Endothelial cell (in vitro differentiated cells): ENCODE results near the gene LMTK3. TPM values are rescaled to one million over a fixed set of nuclear protein-coding genes. Genes with fewer than 3 reads are reported as not detected.

Experiments used
- DNase-seq: peaks from one replicate; pipeline ENCODE4 v3.0.0; 2021; ENCODE audit warnings: low spot score
- H3K27ac Mint-ChIP-seq: one replicate; pipeline ENCODE4 v1.8.0; 2021; ENCODE audit warnings: mixed read lengths, inconsistent platforms; ENCODE audit not compliant: unreplicated experiment
- H3K27me3 Mint-ChIP-seq: one replicate; pipeline ENCODE4 v1.8.0; 2021; ENCODE audit warnings: mild to moderate bottlenecking, moderate library complexity, mixed read lengths, inconsistent platforms; ENCODE audit not compliant: unreplicated experiment
- H3K36me3 Mint-ChIP-seq: one replicate; pipeline ENCODE4 v1.8.0; 2021; ENCODE audit warnings: mild to moderate bottlenecking, low read depth, mixed read lengths, inconsistent platforms; ENCODE audit not compliant: unreplicated experiment
- H3K4me1 Mint-ChIP-seq: one replicate; pipeline ENCODE4 v1.8.0; 2021; ENCODE audit warnings: mild to moderate bottlenecking, mixed read lengths, inconsistent platforms; ENCODE audit not compliant: unreplicated experiment
- H3K4me3 Mint-ChIP-seq: one replicate; pipeline ENCODE4 v1.8.0; 2021; ENCODE audit warnings: mild to moderate bottlenecking, mixed read lengths, inconsistent platforms; ENCODE audit not compliant: unreplicated experiment
- H3K9me3 Mint-ChIP-seq: one replicate; pipeline ENCODE4 v1.8.0; 2021; ENCODE audit warnings: mixed read lengths, inconsistent platforms; ENCODE audit not compliant: unreplicated experiment
- total RNA-seq: library from RNA; stranded (reverse); fragmentation: NEBNext Ultra II Directional; extraction: Animal tissue kit (Norgen Biotek cat#: 25700); gene quantifications from one replicate; pipeline ENCODE4 v1.2.1, GENCODE V29; 2021; ENCODE audit not compliant: unreplicated experiment
- TF ChIP-seq, protein P1 (sequence below): fragments of 200-600 bp; sonication (generic); IDR thresholded peaks from one replicate; pipeline ENCODE4 v1.5.0; 2021; ENCODE audit warnings: antibody characterized with exemption; ENCODE audit not compliant: unreplicated experiment

LMTK3 gene
- total RNA-seq, 1 donor from 2014 or later = 3.0 TPM

DNA sequence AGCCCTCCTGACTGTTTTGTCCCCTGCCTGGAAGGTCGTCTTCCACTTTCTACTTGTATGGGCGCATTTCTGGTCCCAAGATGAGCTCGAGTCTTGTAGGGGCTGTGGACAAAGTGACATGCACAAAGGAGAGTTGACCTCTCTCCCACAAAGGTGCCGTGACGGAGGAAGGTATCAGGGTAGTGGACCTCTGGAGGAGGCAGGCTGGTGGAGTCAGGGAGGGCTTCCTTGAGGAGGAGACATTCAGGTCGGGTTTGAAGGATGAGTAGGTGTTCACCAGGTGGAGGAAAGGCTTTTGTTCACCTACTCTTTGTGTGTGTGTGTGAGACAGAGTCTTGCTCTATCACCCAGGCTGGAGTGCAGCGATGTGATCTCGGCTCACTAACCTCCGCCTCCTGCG is 40.8 kb downstream of the LMTK3 start:
- H3K27me3 Mint-ChIP-seq = peaks cover 46% of the 10 kb centered on the region
- H3K4me3 Mint-ChIP-seq = peak overlapping the region; percentile 94
- peak overlapping the region; percentile 86 for H3K27ac Mint-ChIP-seq
- H3K4me1 Mint-ChIP-seq = peaks cover 20% of the 10 kb centered on the region
- TF ChIP-seq, protein P1, sequence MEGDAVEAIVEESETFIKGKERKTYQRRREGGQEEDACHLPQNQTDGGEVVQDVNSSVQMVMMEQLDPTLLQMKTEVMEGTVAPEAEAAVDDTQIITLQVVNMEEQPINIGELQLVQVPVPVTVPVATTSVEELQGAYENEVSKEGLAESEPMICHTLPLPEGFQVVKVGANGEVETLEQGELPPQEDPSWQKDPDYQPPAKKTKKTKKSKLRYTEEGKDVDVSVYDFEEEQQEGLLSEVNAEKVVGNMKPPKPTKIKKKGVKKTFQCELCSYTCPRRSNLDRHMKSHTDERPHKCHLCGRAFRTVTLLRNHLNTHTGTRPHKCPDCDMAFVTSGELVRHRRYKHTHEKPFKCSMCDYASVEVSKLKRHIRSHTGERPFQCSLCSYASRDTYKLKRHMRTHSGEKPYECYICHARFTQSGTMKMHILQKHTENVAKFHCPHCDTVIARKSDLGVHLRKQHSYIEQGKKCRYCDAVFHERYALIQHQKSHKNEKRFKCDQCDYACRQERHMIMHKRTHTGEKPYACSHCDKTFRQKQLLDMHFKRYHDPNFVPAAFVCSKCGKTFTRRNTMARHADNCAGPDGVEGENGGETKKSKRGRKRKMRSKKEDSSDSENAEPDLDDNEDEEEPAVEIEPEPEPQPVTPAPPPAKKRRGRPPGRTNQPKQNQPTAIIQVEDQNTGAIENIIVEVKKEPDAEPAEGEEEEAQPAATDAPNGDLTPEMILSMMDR = no peak
- DNase-seq = no peak
- H3K36me3 Mint-ChIP-seq = peaks cover 44% of the 10 kb centered on the region
- no peaks in the 10 kb centered on the region for H3K9me3 Mint-ChIP-seq

DNA sequence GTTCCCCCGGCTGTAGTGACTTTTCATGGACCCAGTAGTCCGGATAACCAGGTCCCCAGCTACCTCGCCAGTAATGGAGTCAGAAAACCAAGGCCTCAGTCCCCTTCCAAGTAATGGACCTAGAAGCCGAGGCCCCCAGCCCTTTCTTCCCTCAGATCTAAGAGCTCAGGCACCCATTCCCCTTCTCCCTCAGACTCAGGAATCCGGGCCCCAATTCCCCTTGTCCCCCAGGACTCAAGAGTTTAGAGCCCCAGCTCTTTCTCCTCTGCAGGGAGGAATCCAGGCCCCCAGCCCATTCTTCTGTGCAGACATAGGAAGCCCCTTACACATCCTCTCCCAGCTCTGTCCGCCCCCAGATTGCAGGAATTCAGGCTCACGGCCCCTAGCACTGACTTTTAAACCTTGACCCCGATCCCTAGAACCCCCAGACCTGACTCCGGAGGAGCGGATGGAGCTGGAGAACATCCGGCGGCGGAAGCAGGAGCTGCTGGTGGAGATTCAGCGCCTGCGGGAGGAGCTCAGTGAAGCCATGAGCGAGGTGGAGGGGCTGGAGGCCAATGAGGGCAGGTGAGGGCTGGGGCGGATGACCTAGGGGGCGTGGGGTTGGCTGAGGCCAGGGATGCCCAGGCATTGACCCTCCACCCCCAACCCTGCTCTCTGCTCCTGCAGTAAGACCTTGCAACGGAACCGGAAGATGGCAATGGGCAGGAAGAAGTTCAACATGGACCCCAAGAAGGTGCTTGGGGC is 41.5 kb downstream of the LMTK3 start:
- Mint-ChIP-seq H3K4me3 (peak overlapping the region; percentile 94), H3K27me3 (peaks cover 39% of the 10 kb centered on the region), H3K27ac (peak overlapping the region; percentile 88), H3K9me3 (no peaks in the 10 kb centered on the region), H3K36me3 (peaks cover 36% of the 10 kb centered on the region), H3K4me1 (peaks cover 18% of the 10 kb centered on the region)
- TF ChIP-seq, protein P1 = no peak
- no peak for DNase-seq

DNA sequence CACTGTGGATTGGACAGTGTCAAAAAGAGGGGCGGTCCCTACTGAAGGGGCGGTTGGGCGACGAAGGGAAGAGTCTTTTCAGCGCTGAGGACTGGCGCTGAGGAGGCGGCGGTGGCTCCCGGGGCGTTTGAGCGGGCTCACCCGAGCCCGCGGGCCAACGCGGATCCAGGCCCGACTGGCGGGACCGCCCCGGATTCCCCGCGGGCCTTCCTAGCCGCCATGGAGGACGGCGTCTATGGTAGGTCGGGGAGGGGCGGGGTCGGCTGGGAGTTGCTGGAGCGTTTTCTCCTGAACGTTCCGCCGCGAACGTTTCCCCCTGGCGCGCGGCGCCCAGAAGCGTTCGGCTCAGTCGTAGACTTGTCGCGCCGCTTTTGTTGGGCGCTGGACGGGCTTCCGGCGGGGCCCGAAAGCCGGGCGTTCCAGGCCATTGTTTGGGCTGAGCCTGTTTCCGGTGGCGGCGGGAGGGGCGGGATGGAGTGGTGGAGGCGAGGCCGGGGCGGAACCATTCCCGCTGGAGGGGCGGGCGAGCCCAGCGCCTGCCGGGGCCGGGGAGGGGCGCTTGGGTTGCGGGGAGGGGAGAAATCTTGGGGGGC is 42.2 kb downstream of the LMTK3 start, which contains the start of gene CYTH2:
Gene CYTH2, plus strand, starts transcription at position 81 of the 593 bp plus-strand sequence. Its CDS starts 139 bp downstream, at position 220.
- Mint-ChIP-seq H3K4me3 (peak within 1 kb of the TSS; percentile 94), H3K4me1 (peaks cover 18% of the 10 kb centered on the region), H3K27me3 (peaks cover 36% of the 10 kb centered on the region), H3K9me3 (no peaks in the 10 kb centered on the region), H3K36me3 (peaks cover 33% of the 10 kb centered on the region), H3K27ac (peak within 1 kb of the TSS; percentile 99)
- peak; percentile 94 for DNase-seq
- TF ChIP-seq, protein P1 = no peak

DNA sequence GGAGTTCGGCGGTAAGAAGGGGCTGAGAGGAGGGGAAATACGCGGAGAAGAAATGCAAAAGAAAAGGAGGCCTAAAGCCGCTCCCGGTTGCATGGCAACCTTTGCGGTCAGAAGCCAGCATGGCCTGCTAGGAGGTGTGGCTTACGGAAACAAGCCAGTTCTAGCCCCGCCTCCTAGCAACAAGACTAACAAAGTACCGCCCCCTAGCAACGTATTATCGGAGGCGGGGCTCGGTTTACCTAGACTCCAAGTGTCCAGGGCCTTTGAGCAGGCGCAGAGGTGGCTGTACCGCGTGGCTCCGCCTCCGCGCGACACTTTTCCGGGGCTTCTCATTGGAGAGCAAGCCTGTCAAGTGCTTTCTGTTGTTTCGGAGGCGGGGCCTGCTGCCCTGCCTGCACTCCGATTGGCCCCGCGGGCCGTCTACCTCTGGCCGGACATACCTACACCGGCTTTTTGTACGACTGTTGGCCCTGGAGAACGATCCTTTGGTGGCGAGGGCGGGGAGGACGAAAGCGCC is 42.8 kb downstream of the LMTK3 start:
- Mint-ChIP-seq H3K9me3 (no peaks in the 10 kb centered on the region), H3K27ac (peak overlapping the region; percentile 99), H3K4me3 (peak overlapping the region; percentile 93), H3K27me3 (peaks cover 32% of the 10 kb centered on the region), H3K36me3 (peaks cover 29% of the 10 kb centered on the region), H3K4me1 (peaks cover 18% of the 10 kb centered on the region)
- TF ChIP-seq, protein P1 = no peak
- DNase-seq = peak; percentile 97
